Ishikawa (cell line): ENCODE data around the gene MCF2L.

Experiments used
- CEBPB ChIP-seq: IDR thresholded peaks from 2 replicates; pipeline ENCODE4 v1.6.1; 2012
- CREB1 ChIP-seq: IDR thresholded peaks from 2 replicates; pipeline ENCODE4 v1.6.1; 2012; ENCODE audit warnings: low read depth
- EGR1 ChIP-seq: IDR thresholded peaks from 2 replicates; pipeline ENCODE4 v1.6.1; 2012
- EP300 ChIP-seq: IDR thresholded peaks from 2 replicates; pipeline ENCODE4 v1.6.1; 2012; ENCODE audit warnings: borderline replicate concordance
- MAX ChIP-seq: IDR thresholded peaks from 2 replicates; pipeline ENCODE4 v1.6.1; 2012
- RAD21 ChIP-seq: IDR thresholded peaks from 2 replicates; pipeline ENCODE4 v1.6.1; 2012; ENCODE audit warnings: low read depth
- REST ChIP-seq: IDR thresholded peaks from 2 replicates; pipeline ENCODE4 v1.6.1; 2012; ENCODE audit warnings: low read depth, mild to moderate bottlenecking
- TAF1 ChIP-seq: IDR thresholded peaks from 2 replicates; pipeline ENCODE4 v1.6.1; 2012; ENCODE audit warnings: low read depth, mild to moderate bottlenecking
- TCF12 ChIP-seq: IDR thresholded peaks from 2 replicates; pipeline ENCODE4 v1.6.1; 2012; ENCODE audit warnings: low read depth
- TEAD4 ChIP-seq: IDR thresholded peaks from 2 replicates; pipeline ENCODE4 v1.6.1; 2012
- YY1 ChIP-seq: IDR thresholded peaks from 2 replicates; pipeline ENCODE4 v1.6.1; 2012; ENCODE audit warnings: low read depth
- ZBTB7A ChIP-seq: IDR thresholded peaks from 2 replicates; pipeline ENCODE4 v1.6.1; 2012; ENCODE audit warnings: low read depth
- TF ChIP-seq, protein P1 (sequence below): IDR thresholded peaks from 2 replicates; pipeline ENCODE4 v1.6.1; 2012

GRCh38 chr13:113083402-113084061 is 114.5 kb downstream of the MCF2L start:
- TF ChIP-seq TAF1 (no peak), EP300 (no peak), RAD21 (no peak), YY1 (no peak), REST (no peak), TEAD4 (no peak), TCF12 (no peak), CEBPB (no peak), CREB1 (no peak), EGR1 (no peak), ZBTB7A (no peak), MAX (no peak)
- TF ChIP-seq, protein P1, sequence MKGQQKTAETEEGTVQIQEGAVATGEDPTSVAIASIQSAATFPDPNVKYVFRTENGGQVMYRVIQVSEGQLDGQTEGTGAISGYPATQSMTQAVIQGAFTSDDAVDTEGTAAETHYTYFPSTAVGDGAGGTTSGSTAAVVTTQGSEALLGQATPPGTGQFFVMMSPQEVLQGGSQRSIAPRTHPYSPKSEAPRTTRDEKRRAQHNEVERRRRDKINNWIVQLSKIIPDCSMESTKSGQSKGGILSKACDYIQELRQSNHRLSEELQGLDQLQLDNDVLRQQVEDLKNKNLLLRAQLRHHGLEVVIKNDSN: peak; percentile 73
